ENCODE results near the gene CALHM2. TPM values are rescaled to one million over a fixed set of nuclear protein-coding genes. Genes with fewer than 3 reads are reported as not detected.

CALHM2 gene
- total RNA-seq, 1 donor, result 25.6 TPM

DNA sequence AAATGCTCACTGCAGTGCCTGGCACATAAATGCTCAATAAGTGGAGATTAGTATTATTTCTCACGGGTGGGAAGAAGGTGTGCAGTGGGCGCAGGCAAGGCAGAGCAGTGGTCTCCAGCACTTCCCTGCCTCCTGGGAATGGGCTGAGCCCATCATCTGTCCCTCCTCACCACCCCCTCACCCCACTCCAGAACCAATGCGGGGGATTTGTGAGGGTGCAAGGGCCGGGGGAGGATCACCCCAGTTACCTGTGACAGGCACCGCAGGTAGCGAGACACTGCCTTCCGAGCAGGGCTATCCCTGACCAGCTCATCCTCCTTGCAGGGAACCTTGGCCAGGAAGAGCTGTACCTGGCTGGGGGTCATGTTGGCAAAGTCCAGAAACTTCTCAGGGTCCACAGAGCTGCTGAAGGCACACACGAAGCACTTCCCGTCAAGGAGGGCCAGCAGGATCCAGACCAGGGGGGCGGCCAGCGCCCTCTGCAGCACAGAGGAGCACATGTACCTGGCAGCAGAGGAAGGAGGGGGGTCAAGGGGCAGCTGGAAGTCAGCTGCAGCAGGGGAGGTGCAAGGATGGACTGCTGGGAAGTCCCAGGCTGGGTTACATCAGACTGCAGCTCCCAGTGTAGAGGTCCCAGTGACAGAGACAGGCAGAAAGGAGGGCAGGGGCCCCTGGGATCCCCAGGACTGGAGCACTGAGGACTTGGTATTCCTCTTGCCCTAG, 24.0 kb upstream of the CALHM2 start:
- DNase-seq (ENCODE audit: low read depth in 2 of 3, low spot score in 2 of 3), result peak in 2 of 3 donors; percentile 53 to 57

DNA sequence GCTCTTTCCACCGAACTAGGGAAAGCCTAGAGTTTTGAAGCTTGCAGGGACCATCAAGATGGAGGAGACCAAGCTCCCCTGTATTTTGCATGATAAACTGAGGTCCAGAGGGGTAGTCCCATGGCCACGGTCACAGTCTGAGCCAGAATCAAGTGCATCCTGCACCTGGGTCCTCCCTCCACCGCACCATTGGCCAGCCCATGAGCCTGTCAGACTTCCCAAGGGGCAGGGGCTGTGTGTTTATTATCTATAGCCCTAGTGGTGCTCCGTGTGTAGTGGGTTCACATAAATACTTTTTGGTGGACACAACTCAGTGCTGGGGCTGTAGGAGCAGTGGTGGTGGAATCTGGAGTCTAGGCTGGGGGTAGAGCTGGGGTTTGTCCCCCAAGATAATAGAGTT, 23.3 kb upstream of the CALHM2 start:
- DNase-seq (ENCODE audit: low read depth in 2 of 3, low spot score in 2 of 3), result no peak

DNA sequence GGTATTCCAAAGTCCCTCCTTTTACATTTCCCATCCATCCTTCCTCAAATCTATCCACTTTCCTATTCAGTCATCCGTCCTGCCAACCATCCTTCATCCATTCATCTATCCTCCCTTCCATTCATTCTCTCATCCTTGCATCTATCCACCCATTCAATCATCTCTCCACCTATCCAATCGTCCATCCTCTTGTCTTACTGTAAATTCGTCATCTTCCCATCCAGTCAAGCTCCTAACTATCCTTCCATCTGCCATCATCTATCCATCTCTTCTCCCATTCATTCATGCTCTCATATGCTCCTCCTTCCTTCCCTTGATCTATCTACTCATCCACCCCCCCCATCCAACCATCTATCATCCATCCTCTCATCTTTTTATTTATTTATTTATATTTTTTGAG, 21.9 kb upstream of the CALHM2 start:
- no peak for DNase-seq (ENCODE audit: low read depth in 2 of 3, low spot score in 2 of 3)

DNA sequence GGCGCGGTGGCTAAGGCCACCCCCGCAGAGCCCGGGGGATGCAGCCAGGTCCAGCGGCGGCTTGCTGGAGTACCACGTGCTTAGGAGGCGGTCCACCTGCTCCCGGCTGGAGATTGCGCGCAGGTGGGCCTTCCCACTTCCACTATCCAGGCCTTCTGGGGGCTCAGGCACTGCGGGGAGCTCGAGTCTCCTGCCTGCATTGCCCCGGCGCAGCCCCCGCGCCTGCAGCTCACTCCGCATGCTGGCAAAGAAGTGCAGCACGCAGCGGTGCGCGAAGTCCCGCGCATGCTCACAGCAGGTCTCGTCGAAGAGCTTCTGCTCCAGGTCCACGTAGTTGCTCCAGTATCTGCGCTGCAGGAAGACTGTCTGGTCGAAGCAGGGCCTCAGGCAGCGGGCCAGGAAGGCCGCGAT, 21.1 kb upstream of the CALHM2 start:
- no peak for DNase-seq (ENCODE audit: low read depth in 2 of 3, low spot score in 2 of 3)

DNA sequence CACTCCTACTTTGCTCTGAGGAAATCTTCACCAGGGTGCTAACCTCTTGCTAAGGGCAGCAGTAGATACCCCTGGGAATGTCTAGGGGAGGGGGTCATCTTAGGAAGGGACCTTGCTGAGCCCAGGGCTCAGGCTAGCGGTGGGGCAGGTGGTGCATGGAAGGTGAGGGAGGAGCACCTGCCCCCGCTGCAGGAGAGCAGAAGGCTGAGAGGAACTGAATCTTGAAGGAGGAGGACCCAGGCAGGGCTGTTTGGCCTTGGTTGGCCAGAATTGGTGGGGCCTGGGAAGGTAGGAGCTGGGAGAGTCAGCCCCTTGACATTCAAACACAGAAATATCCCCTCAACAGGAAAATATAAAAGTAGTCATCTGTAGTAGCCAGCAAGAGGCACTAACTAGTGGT, 19.8 kb upstream of the CALHM2 start:
- no peak for DNase-seq (ENCODE audit: low read depth in 2 of 3, low spot score in 2 of 3)

DNA sequence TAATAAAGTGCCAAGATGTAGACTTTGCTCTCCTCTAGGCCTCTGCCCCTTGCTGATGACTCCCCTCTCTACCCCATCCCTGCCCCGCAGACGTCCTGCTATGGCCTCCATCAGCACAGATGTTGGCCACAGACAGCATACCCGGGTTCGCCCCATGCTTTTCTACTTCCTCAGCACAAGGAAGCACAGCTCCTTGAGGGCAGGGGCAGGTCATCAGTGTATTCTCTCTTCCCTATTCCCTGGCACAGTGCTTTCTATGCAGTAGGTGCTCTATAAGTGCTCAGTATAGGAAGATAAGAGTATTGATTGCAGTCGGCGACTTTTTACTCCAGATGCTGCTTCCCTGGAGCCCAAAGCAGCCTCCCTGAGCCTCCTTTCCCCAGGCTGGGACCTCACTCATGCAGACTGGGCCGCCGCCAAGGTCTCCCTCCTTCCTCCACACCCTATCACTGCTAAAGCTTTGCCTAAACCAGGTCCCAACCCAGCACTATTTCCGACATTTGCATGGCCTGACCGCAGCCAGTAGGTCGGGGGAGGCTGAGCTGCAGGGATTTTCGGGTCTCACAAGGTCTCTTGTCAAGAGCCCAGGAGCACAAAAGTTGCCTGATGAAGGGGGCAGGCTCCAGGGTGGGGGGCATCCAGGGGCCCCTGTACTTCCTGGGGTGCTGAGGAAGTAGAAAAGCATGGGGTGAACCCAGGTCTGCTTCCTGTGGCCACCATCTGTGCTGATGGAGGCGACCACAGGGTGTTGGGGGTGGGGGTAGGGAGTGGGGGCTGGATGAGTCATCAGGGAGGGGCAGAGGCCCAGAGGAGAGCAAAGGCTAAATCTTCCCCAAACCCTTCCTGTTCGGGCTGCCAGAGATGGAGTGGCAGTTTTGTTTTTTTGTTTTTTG, 18.8 kb upstream of the CALHM2 start:
- DNase-seq (ENCODE audit: low read depth in 2 of 3, low spot score in 2 of 3), result peak in 2 of 3 donors; percentile 94 to 96

DNA sequence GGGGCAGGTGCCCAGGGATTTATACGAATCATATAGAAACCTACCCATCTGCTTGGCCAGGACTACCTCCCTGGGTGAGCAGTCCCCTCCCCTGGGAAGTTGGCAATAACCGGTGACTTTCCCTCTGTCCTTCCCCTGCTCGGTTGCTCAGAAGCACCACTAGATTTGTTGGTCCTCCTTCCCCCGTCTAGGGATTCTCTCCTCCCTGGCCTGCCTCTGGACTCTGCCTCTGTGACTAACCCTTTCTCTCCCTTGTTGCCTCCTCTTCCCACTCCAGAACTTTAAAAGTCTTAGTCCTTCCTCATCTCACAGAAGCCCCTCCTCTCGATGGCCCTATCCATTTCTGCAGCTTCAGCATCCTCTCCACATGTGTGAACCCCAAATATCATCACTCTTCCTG, 17.0 kb upstream of the CALHM2 start:
- DNase-seq (ENCODE audit: low read depth in 2 of 3, low spot score in 2 of 3), result no peak

DNA sequence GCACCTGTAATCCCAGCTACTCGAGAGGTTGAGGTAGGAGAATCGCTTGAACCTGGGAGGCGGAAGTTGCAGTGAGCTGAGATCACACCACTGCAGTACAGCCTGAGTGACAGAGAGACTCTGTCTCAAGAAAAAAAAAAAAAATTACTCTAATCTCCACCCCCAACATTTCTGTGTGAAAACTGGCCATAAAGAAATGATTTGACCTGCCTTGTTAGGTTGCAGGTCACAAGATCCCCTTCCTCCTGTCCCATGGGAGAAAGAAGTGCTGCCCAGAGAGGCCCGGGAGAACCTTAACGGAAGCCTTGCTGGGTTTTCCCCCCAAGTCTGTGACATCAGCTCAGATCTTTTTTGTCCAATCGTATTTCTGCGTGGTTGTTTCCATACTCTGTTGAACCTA, 15.2 kb upstream of the CALHM2 start:
- no peak for DNase-seq (ENCODE audit: low read depth in 2 of 3, low spot score in 2 of 3)

DNA sequence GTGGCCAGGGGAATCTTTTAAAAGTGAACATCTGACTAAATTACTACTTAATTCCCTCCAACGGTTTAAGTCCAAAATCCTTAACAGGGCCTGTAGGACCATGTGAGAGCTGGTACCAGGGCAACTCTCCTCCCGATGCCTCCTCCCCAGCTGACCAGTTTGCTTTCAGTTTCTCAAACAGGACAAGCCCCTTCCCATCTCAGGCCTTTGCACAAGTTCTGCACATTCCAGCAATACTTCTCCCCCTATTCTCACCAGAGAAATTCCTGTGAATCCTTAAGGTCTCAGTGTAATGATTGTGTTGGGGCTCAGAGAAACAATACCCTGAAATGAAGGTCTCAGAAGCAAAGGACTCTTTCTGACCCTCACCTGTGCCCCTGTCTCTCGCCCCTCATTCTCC, 14.6 kb upstream of the CALHM2 start:
- DNase-seq (ENCODE audit: low read depth in 2 of 3, low spot score in 2 of 3), result no peak

DNA sequence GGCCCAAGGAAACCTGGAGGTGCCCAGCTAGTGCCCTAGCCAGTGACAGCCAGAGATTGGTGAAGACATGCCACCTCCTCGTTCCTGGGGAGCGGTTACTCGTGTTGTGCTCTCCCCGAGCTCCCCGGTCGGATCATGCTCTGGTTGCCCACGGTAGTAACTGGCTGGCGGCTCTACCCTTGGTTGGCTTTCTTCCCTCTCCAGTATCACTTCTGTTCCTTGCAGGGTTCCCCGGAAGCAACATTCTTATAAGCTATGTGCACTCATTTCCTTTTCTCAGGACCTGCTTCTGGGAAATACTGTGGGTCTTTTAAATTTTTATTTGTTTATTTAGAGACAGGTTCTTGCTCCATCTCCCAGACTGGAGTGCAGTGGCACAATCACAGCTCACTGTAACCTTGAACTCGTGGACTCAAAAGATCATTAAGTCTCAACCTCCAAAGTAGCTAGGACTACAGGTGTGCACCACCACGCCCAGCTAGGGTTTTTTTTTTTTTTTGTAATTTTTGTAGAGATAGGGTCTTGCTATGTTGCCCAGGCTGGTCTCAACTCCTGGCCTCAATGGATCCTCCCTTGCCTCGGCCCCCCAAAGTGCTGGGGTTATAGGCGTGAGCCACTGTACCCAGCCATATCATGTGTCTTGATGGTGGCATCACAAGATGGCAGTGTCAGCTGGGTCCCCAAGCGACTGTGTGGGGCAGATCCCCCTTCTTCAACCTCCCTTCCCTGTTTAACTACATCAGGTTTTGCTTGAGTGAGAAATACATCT, 13.4 kb upstream of the CALHM2 start:
- no peak for DNase-seq (ENCODE audit: low read depth in 2 of 3, low spot score in 2 of 3)

DNA sequence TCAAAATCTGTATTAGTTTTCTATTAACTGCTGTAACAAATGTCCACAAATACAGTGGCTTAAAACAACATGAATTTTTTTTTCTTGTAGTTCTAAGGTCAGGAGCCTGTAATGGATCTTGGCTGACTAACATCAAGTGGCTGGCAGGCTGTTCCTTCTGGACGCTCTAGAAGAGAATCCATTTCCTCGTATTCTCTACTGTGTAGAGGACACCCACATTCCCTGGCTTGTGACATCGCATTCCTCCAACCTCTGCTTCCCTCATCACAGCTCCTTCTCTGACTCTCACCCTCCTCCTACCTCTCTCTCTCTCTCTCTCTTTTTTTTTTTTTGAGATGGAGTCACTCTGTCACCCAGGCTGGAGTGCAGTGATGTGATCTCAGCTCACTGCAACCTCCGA, 11.3 kb upstream of the CALHM2 start:
- DNase-seq (ENCODE audit: low read depth in 2 of 3, low spot score in 2 of 3), result no peak

DNA sequence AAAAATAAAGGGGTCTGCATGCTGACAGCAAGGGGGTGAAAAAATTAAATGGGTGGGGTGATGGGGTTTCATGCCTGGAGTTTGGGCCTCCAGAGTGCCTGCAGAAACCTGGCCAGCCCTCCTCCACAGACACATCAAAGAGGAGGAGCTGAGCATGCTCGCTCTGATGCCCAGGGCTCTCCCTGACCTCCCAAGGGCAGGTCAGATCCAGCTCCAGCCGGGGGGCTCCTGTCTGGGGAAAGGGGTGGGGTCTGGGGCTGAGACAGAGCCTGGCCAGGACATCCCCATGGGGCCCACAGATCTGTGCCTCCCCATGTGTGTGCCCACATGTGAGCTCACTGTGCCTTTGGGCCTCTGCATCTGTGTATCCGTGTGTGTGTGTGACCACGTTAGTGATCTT, 7.4 kb upstream of the CALHM2 start:
- no peak for DNase-seq (ENCODE audit: low read depth in 2 of 3, low spot score in 2 of 3)

DNA sequence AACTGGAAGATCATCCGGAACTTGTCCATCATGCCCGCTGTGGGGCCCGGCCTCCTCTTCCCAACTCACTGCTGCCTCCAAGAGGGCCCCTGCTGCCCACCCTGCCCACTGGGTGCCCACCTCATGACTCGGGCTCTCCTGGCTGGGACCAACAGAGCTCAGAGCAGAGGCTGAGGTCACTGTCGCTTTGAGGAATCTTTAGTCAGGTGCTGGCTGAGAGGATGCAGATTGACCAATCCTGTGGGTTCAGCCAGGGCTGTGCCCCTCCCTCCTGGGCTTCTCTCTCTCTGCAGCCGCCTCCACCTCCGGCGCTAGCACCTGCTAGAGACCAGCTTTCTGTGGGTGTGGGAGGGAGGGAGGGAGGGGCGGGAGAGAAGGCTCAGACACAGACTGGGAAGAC, 6.5 kb upstream of the CALHM2 start, which contains the start of gene CALHM1:
CALHM1 (minus strand) TSS at position 181 of the 400 bp plus-strand sequence; CDS start at position 32, 149 bp downstream.
- peak in 1 of 3 donors; percentile 9 for DNase-seq (ENCODE audit: low read depth in 2 of 3, low spot score in 2 of 3)

DNA sequence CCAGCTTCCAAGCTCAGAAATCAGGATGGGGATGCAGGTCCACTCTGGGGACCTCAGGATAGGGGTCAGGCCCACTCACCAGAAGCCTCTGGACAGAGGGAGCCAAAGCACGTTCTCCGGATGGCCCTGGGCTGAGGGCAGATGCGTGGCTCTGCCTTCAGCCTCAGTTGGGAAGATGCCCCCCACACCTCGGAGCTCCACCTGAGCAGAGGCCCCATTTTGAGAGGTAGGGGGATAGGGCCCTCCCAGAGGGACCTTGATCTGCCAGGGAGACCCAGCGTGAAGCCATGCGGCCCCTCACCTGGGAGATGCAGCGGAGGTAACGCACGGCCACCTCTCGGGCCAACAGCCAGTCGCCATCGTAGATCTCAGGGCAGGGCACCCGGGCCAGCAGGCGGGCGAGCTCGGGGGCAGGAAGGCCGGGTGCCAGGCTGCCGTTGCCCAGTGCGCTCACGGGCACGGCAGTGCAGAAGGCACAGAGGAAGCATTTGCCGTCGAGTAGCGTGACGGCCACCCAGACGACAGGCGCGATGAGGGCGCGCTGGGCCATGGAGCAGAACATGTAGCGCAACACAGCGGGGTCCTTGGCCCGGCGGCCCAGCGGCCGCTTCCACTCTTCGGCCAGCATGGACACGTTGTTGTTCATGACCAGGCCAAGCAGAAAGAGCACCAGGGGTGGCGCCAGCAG, 5.9 kb upstream of the CALHM2 start:
- DNase-seq (ENCODE audit: low read depth in 2 of 3, low spot score in 2 of 3), result no peak

DNA sequence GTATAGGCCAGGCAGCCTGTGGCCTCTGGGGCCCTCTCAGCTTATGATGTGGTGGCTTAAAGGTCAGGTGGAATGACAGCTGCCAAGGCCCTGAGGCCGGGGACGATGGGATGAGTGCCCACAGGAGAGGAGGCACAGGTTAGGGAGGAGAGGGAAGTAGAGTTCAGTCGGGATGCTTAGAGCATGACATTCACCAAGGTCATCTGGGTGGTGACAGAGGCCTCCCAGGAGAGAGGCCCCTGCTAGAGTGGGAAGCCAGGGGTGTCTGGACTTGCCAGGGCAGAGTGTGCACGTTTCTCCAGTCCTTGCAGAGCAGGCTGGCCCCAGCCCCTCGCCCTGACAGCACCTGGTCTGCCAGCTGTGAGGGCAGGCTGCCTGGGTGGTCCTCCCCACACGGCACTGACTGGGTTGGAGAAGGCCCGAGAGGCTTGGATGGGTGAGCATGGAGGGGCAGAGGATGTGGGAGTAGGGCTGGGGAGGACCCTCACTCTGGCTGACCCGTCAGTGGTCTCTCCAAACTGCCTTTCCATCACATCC, 5.1 kb upstream of the CALHM2 start:
- no peak for DNase-seq (ENCODE audit: low read depth in 2 of 3, low spot score in 2 of 3)

DNA sequence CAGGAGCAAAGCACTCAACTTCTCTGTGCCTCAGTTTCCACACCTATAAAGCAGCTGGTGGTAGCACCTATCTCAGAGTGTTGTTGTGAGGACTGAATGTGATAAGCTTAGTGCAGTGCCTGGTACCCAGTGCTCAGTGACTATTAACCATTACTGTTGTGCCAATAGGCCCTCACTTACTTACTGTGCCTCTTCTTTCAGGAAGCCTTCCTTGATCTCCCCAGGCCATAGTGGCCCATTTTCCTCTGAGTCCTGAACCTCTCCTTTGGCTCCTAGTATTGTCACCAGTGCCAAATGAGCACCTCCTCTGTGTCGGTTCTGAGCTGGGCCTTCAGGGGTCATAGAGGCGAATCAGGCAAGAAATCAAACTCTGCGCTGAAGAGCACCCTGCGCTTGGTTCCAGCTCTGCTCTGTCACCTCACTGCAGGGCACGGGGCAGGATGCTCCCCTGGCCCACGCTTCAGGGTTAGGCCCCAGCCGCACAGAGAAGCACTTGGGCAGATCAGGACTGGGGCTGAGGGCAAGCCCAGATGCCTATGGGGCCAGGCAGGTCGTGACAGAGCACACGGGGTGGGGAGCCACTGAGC, 4.0 kb upstream of the CALHM2 start:
- no peak for DNase-seq (ENCODE audit: low read depth in 2 of 3, low spot score in 2 of 3)

DNA sequence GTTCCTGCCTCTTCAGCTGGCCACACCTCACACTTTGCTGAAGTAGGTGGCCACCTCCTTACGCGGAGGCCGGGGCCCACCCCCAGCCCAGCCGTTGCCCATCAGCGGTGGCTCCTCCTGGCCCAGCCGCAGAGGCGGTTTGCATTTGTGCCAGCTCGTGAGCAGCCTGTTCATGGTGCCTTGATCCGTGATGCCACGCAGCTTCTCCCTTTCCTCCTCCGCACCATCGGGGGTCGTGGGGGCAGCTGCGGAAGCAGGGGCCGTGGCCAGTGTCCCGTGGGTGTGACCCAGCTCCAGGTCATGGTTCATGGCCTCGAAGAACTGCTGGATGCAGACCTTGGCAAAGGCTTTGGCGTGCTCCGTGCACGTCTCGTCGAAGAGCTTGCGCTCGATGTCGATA, 3.1 kb upstream of the CALHM2 start:
- no peak for DNase-seq (ENCODE audit: low read depth in 2 of 3, low spot score in 2 of 3)

DNA sequence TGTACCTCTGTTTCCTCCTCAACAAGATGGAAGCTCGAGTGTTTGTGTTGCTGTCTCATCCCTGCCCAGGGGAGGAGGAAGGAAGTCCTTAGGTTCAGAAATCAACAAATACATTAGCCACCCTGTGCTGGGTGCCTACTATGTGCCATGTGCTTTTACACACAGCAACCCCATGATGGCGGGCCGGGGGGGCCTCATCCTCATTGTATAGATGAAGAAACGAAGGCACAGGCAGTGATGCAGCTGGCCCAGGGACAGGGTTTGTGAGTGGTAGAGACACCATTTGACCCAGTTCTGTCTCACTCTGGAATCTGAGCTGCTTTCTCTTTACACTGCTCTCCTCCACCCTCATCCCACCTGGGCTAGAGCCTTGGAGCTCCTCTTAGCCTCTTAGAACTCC, 1.9 kb upstream of the CALHM2 start:
- DNase-seq (ENCODE audit: low read depth in 2 of 3, low spot score in 2 of 3), result no peak

DNA sequence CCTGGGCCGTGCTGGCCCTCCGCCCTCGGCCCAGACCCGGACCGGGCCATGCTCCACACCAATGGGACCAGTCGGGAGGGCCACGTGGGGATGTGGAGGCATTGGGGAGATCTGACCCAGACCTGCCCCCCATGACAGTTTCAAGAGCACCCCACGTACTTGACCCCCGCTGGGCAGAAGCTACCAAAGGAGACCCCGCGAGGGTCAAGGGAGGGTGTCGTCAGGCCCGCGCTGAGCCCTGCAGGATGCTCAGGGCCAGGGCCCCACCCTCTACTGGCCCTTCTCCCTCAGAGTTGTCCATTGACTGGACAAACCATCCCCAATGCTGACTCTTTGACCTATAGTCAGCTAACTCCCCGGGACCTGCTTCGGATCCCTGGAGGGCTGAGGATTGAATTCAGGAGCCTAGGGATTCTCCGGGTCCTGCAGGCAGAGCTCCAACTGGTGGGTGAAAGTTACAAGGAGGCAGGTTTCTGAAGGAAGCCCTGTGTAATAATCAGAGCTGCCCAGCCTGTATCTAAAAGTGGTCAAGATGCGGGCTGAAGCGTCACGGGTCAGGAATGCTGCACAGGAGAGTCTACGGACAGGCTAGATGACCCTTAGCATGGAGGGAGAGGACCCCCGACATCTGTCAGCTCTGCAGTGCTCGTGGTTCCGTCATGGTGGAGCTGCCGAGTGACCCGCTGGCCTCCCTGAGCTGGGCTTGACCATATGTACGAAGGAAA, 498 bp upstream of the CALHM2 start:
- DNase-seq (ENCODE audit: low read depth in 2 of 3, low spot score in 2 of 3), result no peak
